Measurements from ENCODE around the gene NEO1.

Gene NEO1

GRCh38 chr15:73329501-73330200 is 277.4 kb downstream of the NEO1 start:
- DNase-seq (ENCODE audit: low read depth): no peak

GRCh38 chr15:73330206-73331051 is 278.2 kb downstream of the NEO1 start:
- no peak for DNase-seq (ENCODE audit: low read depth)

DNA sequence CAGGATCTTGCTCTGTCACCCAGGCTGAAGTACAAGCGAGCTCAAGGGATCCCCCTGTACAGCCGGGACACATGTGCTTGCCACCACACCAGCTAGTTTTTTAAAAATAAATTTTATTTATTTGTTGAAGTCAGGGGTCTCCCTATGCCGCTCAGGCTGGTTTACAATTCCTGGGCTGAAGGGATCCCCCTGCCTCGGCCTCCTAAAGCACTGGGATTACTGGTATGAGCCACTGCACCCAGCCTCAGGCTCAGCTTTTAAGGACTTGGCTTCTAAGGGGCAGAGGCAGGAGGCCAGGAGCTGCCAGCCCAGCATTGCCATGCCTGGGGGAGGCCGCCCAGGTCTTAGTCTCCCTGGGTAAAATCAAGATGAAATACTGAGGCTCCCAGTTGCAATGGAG is 279.2 kb downstream of the NEO1 start:
- DNase-seq (ENCODE audit: low read depth): no peak

GRCh38 chr15:73331991-73332925 is 280.0 kb downstream of the NEO1 start:
- no peak for DNase-seq (ENCODE audit: low read depth)

- no peak for DNase-seq (ENCODE audit: low read depth)
Measured at GRCh38 chr15:73333001-73333400, 280.7 kb downstream of the NEO1 start.

DNA sequence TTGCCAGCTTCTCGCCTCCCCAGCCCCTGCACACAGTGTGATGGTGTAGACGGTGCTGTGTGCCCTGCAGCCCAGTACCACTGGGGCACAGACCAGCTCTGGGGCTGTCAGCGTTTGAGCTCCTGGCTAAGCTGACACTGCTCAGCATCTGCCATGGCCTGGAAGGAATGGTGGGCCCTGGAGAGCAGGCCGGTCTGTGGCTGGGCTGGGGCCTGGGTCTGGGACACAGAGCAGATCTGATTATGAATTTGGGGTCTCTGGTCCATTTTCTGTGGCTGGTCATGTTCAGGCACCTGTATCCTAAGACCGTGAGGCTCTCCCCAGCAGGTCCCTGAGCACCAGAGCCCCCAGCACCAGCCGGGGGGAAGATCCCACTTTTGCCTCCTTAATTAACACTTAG is 281.8 kb downstream of the NEO1 start:
- no peak for DNase-seq (ENCODE audit: low read depth)

DNA sequence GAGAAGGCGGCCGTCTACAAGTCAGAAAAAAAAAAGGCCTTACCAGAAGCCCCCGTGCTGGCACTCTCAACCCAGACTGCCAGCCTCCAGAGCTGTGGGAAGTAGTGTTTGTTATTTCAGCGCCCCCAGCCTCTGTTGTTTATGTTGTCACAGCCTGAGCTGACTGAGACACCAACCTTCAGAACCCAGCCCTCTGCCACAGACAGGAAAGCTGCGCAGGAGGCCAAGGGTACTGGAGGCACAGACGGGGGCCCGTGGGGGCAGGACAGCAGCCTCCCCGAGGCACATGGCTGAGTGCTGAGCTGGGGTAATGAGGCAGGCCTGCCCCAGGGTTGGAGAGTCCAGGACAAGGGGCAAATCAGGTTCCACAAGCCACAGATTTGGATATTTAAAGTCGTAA is 282.8 kb downstream of the NEO1 start:
- DNase-seq (ENCODE audit: low read depth): no peak

DNA sequence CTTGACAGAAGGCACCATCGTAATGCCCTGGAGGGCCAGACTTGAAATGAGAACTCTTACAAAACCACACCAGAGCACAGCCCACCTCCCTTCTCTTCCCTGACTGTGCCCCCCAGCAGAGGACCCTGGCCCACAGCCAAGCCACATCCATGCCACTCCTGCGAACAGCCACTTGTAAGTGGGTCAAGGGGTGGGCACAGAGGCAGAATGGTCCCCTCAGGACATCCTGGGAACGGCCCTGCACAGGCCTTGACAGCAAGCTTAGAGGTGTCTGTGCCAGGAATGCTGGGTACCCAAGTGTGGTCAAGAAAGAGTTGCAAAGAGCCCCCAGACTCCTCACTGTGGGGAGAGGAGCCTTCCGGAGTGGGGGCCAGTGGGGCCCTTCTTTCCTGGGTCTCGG is 283.2 kb downstream of the NEO1 start:
- DNase-seq (ENCODE audit: low read depth): no peak

- DNase-seq (ENCODE audit: low read depth): no peak
Measured at GRCh38 chr15:73336756-73337155, 284.5 kb downstream of the NEO1 start.

DNA sequence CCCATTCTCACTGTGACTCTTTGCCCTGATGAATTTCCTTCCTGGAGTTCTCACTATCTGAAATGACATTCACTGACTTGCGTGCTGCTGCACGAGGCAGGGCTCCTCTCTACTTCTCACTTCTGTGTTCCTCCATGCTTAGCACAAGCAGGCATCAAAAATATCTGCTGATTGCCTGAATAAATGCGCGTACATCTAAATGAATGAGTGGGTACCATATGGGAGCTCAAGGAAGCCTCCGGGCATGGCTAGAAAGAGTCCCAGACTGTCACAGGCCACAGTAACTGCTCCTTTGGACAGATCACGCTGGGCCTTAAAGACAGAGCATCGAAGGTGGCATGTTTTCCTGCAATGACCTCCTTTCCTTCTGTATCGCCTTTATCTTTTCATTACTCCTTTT is 284.9 kb downstream of the NEO1 start:
- DNase-seq (ENCODE audit: low read depth): no peak

GRCh38 chr15:73338058-73338457 is 285.8 kb downstream of the NEO1 start:
- no peak for DNase-seq (ENCODE audit: low read depth)

- no peak for DNase-seq (ENCODE audit: low read depth)
Measured at GRCh38 chr15:73338606-73339374, 286.5 kb downstream of the NEO1 start.

- DNase-seq (ENCODE audit: low read depth): no peak
Measured at GRCh38 chr15:73340502-73341192, 288.4 kb downstream of the NEO1 start.

GRCh38 chr15:73341886-73342600 is 289.8 kb downstream of the NEO1 start:
- no peak for DNase-seq (ENCODE audit: low read depth)

DNA sequence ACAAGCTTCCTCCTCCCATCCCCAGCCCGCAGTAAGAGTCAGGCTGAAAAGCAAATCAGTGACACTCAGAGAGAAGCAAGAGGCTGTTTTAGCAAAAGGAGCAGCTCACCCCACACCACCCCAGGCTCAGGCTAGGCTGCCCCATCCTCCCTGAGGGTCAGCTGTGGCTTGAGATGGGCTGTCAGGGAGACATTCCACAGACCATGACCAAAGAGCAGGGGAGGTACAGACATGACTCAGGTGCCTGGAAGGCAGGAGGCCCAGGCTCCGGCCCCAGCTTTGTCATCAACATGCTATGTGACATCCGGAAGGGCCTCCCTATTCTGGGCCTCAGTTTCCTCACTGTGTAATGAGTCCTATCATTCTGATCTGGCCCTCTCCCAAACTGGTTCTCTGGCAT is 291.8 kb downstream of the NEO1 start:
- DNase-seq (ENCODE audit: low read depth): no peak

DNA sequence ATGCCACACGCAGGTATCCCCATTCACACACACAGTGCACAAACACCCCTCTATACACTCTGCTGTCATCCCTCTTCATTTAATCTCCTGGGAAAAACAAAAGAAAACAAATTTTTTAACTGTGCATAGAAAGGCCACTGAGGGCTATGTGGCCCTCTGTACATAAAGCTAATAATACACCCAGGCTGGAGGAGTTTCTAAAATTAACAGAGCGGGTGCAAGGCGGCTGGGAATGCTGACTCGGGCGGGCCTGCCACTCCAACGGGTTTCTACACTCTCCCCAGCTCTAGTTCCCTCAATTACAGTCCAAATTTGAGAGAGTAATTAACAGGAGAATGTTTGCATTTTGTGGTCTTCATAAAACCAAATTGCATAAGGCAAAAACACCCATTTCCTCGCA is 293.4 kb downstream of the NEO1 start:
- no peak for DNase-seq (ENCODE audit: low read depth)

DNA sequence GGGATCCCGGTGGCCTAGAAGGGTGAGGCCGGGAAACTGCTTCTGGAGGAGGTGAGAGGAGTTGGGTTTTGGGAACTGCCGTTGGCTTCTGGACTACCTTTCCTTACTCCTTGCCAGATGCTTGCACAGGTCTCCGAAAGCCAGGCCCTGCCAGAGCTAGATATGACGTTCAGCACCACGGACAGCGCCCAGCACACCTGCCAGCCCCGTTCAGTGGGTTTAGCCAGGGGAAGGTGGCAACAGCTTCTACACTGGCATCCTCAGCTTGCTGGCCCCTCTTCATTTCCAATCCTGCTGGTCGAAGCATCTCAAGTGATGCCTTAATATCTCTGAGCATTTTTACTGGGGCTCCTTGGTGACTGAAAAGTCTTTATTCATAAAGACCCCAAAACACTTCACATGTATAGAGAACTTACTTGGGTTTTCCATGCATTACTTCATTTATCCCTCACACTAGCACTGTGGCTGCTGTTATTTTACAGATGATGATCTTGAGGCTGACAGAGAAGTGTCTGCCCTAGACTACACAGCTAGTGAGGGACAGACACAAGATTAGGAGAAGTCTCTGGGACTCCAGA is 294.6 kb downstream of the NEO1 start:
- peak; percentile 40 for DNase-seq (ENCODE audit: low read depth)

DNA sequence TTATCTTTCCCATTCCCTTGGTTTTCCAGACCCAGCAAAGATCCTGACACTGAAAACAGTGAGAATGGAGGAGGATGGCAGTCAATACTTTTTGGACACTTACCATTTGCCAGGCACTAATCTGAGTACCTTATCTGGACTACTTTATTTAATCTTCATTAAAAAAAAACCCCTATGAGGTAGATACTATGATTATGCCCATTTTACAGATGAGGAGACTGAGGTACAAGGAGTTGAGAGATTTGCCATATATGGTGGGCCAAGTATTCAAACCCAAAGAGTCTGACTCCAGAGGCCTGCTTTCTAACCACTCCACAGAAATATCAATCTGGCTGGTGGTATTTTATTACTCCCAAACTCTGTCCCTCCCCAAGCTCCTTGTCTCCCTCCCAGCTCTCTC is 296.9 kb downstream of the NEO1 start:
- DNase-seq (ENCODE audit: low read depth): no peak

- no peak for DNase-seq (ENCODE audit: low read depth)
Measured at GRCh38 chr15:73352082-73352481, 299.8 kb downstream of the NEO1 start.

- DNase-seq (ENCODE audit: low read depth): no peak
Measured at GRCh38 chr15:73353734-73354133, 301.5 kb downstream of the NEO1 start.

Data from T follicular helper cell (primary cell).